A549 (cell line): ENCODE data around the gene CIROP. TPM values are rescaled to one million over a fixed set of nuclear protein-coding genes. Genes with fewer than 3 reads are reported as not detected.

Experiments
- ATAC-seq, 2 experiments: fragments of 200-7000 bp in 1 of 2; fragments of >200 bp in 1 of 2; cut with Nextera tagmentation in 1 of 2; cut with Tn5 transposase in 1 of 2; 3 replicates each; pipeline versions ENCODE4 v1.8.0 to v1.9.1; 2018 to 2020; ENCODE audit warnings: mild to moderate bottlenecking in 1 of 2, moderate library complexity in 1 of 2
- CTCF ChIA-PET: fragments of 300-600 bp; sonication (Branson Sonifier 250); formaldehyde crosslinking; extraction: SDS; loops from one replicate; lab custom pipeline; 2021; ENCODE audit warnings: antibody characterized with exemption, inconsistent platforms; lab: Yijun Ruan, JAX
- POLR2A ChIA-PET: fragments of 350-600 bp; formaldehyde crosslinking; extraction: SDS; loops from one replicate; lab custom pipeline; 2021; ENCODE audit warnings: antibody characterized with exemption, inconsistent platforms; lab: Yijun Ruan, JAX
- DNase-seq, 2 experiments: peaks; one replicate each; pipeline versions ENCODE4 v3.0.0 to v3.0.0-alpha.2; 2011 to 2016; ENCODE audit warnings: low read depth in 1 of 2, low spot score in 1 of 2
- FAIRE-seq: peaks from 2 replicates; lab custom pipeline; 2011; peaks lifted over from hg19 to GRCh38; lab: Jason Lieb, UNC
- H3K27ac ChIP-seq, 2 experiments: fragments of >200 bp; sonication (Bioruptor Twin); formaldehyde crosslinking; 3 replicates each; pipeline ENCODE4 v1.5.1; 2016 to 2017
- H3K4me1 ChIP-seq: fragments of >200 bp; sonication (Bioruptor Twin); formaldehyde crosslinking; 3 replicates; pipeline ENCODE4 v1.6.1; 2016
- H3K4me2 ChIP-seq: fragments of >200 bp; sonication (Bioruptor Twin); formaldehyde crosslinking; 3 replicates; pipeline ENCODE4 v1.6.1; 2016
- H3K4me3 ChIP-seq: fragments of >200 bp; sonication (Bioruptor Twin); formaldehyde crosslinking; 3 replicates; pipeline ENCODE4 v1.5.1; 2016
- H3K9me3 ChIP-seq: fragments of >200 bp; sonication (Bioruptor Twin); formaldehyde crosslinking; 3 replicates; pipeline ENCODE4 v1.6.1; 2016
- CHD4 ChIP-seq: fragments of 200-600 bp; sonication (generic); IDR thresholded peaks from 2 replicates; pipeline ENCODE4 v1.6.1; 2016; ENCODE audit warnings: antibody characterized with exemption, mild to moderate bottlenecking, borderline replicate concordance
- CTCF ChIP-seq: fragments of >200 bp; sonication (Bioruptor Twin); formaldehyde crosslinking; IDR thresholded peaks from 3 replicates; pipeline ENCODE4 v1.5.1; 2016
- EHF ChIP-seq: fragments of 250-450 bp; sonication (Bioruptor Pico); IDR thresholded peaks from 2 replicates; pipeline ENCODE4 v1.5.0; 2020; ENCODE audit warnings: mild to moderate bottlenecking
- EP300 ChIP-seq, 2 experiments: fragments of >200 bp; sonication (Bioruptor Twin); formaldehyde crosslinking; IDR thresholded peaks; 2 replicates in 1 of 2; 3 replicates in 1 of 2; pipeline ENCODE4 v1.6.1; 2016 to 2017
- FOSB ChIP-seq: fragments of 250-450 bp; sonication (Bioruptor Pico); IDR thresholded peaks from 2 replicates; pipeline ENCODE4 v1.5.0; 2020; ENCODE audit warnings: mild to moderate bottlenecking, moderate library complexity
- FOSL2 ChIP-seq, 2 experiments: fragments of 450-650 bp in 1 of 2; fragments of >200 bp in 1 of 2; sonication (Bioruptor Twin) in 1 of 2; formaldehyde crosslinking; IDR thresholded peaks; 2 replicates each; pipeline versions ENCODE4 v1.5.0 to v1.6.1; 2016 to 2020; ENCODE audit warnings: mild to moderate bottlenecking in 1 of 2, moderate library complexity in 1 of 2
- HDAC2 ChIP-seq: fragments of 200-600 bp; sonication (generic); IDR thresholded peaks from 2 replicates; pipeline ENCODE4 v1.6.1; 2016
- HOXA7 ChIP-seq: fragments of 250-450 bp; sonication (Bioruptor Pico); IDR thresholded peaks from 2 replicates; pipeline ENCODE4 v1.5.0; 2020; ENCODE audit warnings: mild to moderate bottlenecking, moderate library complexity
- HOXB13 ChIP-seq: fragments of 250-450 bp; sonication (Bioruptor Pico); IDR thresholded peaks from 2 replicates; pipeline ENCODE4 v1.5.0; 2020; ENCODE audit warnings: low read depth, mild to moderate bottlenecking, moderate library complexity
- HOXB5 ChIP-seq: fragments of 250-450 bp; sonication (Bioruptor Pico); IDR thresholded peaks from 2 replicates; pipeline ENCODE4 v1.5.0; 2020; ENCODE audit warnings: mild to moderate bottlenecking, moderate library complexity
- JUN ChIP-seq, 2 experiments: fragments of >200 bp; sonication (Bioruptor Twin); formaldehyde crosslinking; IDR thresholded peaks; 2 replicates in 1 of 2; 3 replicates in 1 of 2; pipeline ENCODE4 v1.6.1; 2016 to 2017
- KDM1A ChIP-seq: fragments of 200-600 bp; sonication (generic); IDR thresholded peaks from 2 replicates; pipeline ENCODE4 v1.6.1; 2016; ENCODE audit warnings: low read depth, mild to moderate bottlenecking
- MAFK ChIP-seq: fragments of 450-650 bp; IDR thresholded peaks from 2 replicates; pipeline ENCODE4 v1.6.1; 2014; ENCODE audit not compliant: partially characterized antibody
- MYC ChIP-seq: IDR thresholded peaks from 2 replicates; pipeline ENCODE4 v1.6.1; 2012; ENCODE audit warnings: mild to moderate bottlenecking, inconsistent platforms, low read length, improper control_type of control experiment, borderline replicate concordance
- POLR2A ChIP-seq: IDR thresholded peaks from 2 replicates; pipeline ENCODE4 v1.6.1; 2012; ENCODE audit warnings: mild to moderate bottlenecking, low read length
- POLR2AphosphoS2 ChIP-seq: conservative IDR thresholded peaks from 2 replicates; pipeline ENCODE4 v1.6.1; 2012; ENCODE audit warnings: low read length, improper control_type of control experiment, inconsistent platforms
- REST ChIP-seq: fragments of 200-600 bp; sonication (generic); IDR thresholded peaks from 2 replicates; pipeline ENCODE4 v1.6.1; 2016; ENCODE audit warnings: antibody characterized with exemption, mild to moderate bottlenecking, moderate library complexity
- RFX5 ChIP-seq: fragments of 450-650 bp; IDR thresholded peaks from 2 replicates; pipeline ENCODE4 v1.7.1; 2014; ENCODE audit warnings: antibody characterized with exemption, mild to moderate bottlenecking, moderate library complexity
- RNF2 ChIP-seq: fragments of 200-600 bp; sonication (generic); IDR thresholded peaks from 2 replicates; pipeline ENCODE4 v1.6.1; 2016; ENCODE audit warnings: low read depth, mild to moderate bottlenecking, antibody characterized with exemption, moderate library complexity, borderline replicate concordance
- SMC3 ChIP-seq: fragments of >200 bp; sonication (Bioruptor Twin); formaldehyde crosslinking; IDR thresholded peaks from 3 replicates; pipeline ENCODE4 v1.6.1; 2018; ENCODE audit warnings: inconsistent platforms
- USF2 ChIP-seq: fragments of 450-650 bp; IDR thresholded peaks from 2 replicates; pipeline ENCODE4 v1.6.1; 2014; ENCODE audit warnings: antibody characterized with exemption
- WGBS: methylation state at CpG from one replicate; pipeline ENCODE4 v1.1.6; 2017; ENCODE audit errors: missing lambda C conversion rate; 5-methylcytosine and 5-hydroxymethylcytosine counted together
- polyA plus RNA-seq, 4 experiments: library from polyadenylated mRNA; depleted of rRNA in 3 of 4; stranded (reverse); fragments of >200 nt; fragmentation: RNase III in 1 of 4; extraction: RNeasy Plus Mini Kit Qiagen cat#74134 plus additional on column Dnase treatment in 1 of 4; gene quantifications; 2 replicates in 3 of 4; 3 replicates in 1 of 4; pipeline ENCODE4 v1.2.3, GENCODE V29; 2011 to 2017

Gene CIROP
- polyA plus RNA-seq, 2 of the 4 experiments (the other 2 are of a cell fraction) = not detected

- H3K4me1 ChIP-seq = peaks cover 22% of the 10 kb centered on the region
- FAIRE-seq (no peak), ATAC-seq (no peak), DNase-seq (no peak)
- ChIA-PET POLR2A (interaction anchor here (0.6 kb wide), 1 partner anchor 1674 kb away, joined by 3 read pairs; no protein-coding TSS in a partner anchor), CTCF (interaction anchor here (0.9 to 11.0 kb wide), 5 partner anchors 16 to 36 kb away, joined by 3 to 75 read pairs (median 13); partner anchors contain the start of gene SLC7A8)
- H3K9me3 ChIP-seq = no peaks in the 10 kb centered on the region
- TF ChIP-seq USF2 = no peak
- no peak for TF ChIP-seq HDAC2
- no peak for TF ChIP-seq FOSB (CRISPR knock-in tag)
- no peak for TF ChIP-seq EHF (CRISPR knock-in tag)
- no peak for TF ChIP-seq RFX5
- no peak for TF ChIP-seq HOXA7 (CRISPR knock-in tag)
- TF ChIP-seq CHD4 = no peak
- TF ChIP-seq POLR2A = no peak
- TF ChIP-seq HOXB5 (CRISPR knock-in tag) = no peak
- TF ChIP-seq KDM1A = no peak
- no peak for TF ChIP-seq HOXB13
- TF ChIP-seq MAFK = no peak
- no peak for TF ChIP-seq EP300 (IDR thresholded peaks at IDR 0.05)
- TF ChIP-seq REST = no peak
- no peak for TF ChIP-seq SMC3
- TF ChIP-seq MYC = no peak
- no peak for TF ChIP-seq POLR2AphosphoS2
- TF ChIP-seq FOSL2 (IDR thresholded peaks at IDR 0.05) = no peak
- no peak for TF ChIP-seq FOSL2 (CRISPR knock-in tag; IDR thresholded peaks at IDR 0.05)
- TF ChIP-seq RNF2 = no peak
- TF ChIP-seq JUN (IDR thresholded peaks at IDR 0.05) = no peak
- WGBS = 41% methylated on average over 2 of the region's 2 CpGs
- no peak overlapping the region for H3K27ac ChIP-seq
- H3K4me3 ChIP-seq = no peak overlapping the region
- no peak overlapping the region for H3K4me2 ChIP-seq
These were observed 46.6 kb upstream of the CIROP start for GRCh38 chr14:23151342-23151741.

- no peak for DNase-seq
- FAIRE-seq = no peak
- ChIA-PET POLR2A (no interaction called here), CTCF (interaction anchor here (3.3 to 11.0 kb wide), 3 partner anchors 15 to 37 kb away, joined by 13 to 75 read pairs (median 27); partner anchors contain the start of gene SLC7A8)
- H3K4me2 ChIP-seq = no peak overlapping the region
- H3K4me1 ChIP-seq = peaks cover 28% of the 10 kb centered on the region
- no peaks in the 10 kb centered on the region for H3K9me3 ChIP-seq
- no peak overlapping the region for H3K4me3 ChIP-seq
- no peak for ATAC-seq
- TF ChIP-seq CTCF (no peak), RNF2 (no peak), USF2 (no peak), RFX5 (no peak), EHF (CRISPR knock-in tag) (no peak)
- no peak overlapping the region; a peak in 1 of 6 replicates for H3K27ac ChIP-seq
These were observed 45.0 kb upstream of the CIROP start for GRCh38 chr14:23149745-23150144.
